Activated CD4-positive, alpha-beta T cell treated with anti-CD3 and anti-CD28 coated beads, Interleukin-2, amount 50 U/mL, for 48 hours (primary cell): ENCODE measurements around the gene LRRC71.
"Not testable (repeated sequence)": the region's sequence is repeated elsewhere in the genome, so short reads cannot be mapped to it uniquely, and the experiment has no call there.

Source experiments
- DNase-seq, 2 experiments: peaks; one replicate each; pipeline ENCODE4 v3.0.0-alpha.2; 2020

Gene LRRC71

GRCh38 chr1:156908541-156908940 lies 11.9 kb upstream of the LRRC71 start:
- no peak for DNase-seq

GRCh38 chr1:156908955-156909354 lies 11.5 kb upstream of the LRRC71 start:
- no peak for DNase-seq

GRCh38 chr1:156909671-156910070 lies 10.8 kb upstream of the LRRC71 start:
- no peak for DNase-seq

DNA sequence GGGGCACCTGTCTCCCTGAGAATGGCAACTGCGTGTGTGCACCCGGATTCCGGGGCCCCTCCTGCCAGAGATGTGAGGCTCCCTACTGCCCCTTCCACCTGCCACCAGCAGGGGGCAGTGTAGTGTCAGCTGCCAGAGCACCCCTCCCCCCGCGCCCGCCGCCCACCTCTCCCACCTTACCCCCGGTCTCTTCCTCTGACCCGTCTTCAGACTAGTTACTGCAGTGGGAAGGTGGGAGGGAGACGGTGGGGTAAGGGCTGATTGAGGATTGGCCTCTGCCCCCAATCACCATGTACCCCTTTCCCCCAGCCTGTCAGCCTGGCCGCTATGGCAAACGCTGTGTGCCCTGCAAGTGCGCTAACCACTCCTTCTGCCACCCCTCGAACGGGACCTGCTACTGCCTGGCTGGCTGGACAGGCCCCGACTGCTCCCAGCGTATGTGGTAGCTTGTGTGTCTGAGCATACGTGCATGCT lies 10.1 kb upstream of the LRRC71 start:
- peak; percentile 58 to 66 for DNase-seq

DNA sequence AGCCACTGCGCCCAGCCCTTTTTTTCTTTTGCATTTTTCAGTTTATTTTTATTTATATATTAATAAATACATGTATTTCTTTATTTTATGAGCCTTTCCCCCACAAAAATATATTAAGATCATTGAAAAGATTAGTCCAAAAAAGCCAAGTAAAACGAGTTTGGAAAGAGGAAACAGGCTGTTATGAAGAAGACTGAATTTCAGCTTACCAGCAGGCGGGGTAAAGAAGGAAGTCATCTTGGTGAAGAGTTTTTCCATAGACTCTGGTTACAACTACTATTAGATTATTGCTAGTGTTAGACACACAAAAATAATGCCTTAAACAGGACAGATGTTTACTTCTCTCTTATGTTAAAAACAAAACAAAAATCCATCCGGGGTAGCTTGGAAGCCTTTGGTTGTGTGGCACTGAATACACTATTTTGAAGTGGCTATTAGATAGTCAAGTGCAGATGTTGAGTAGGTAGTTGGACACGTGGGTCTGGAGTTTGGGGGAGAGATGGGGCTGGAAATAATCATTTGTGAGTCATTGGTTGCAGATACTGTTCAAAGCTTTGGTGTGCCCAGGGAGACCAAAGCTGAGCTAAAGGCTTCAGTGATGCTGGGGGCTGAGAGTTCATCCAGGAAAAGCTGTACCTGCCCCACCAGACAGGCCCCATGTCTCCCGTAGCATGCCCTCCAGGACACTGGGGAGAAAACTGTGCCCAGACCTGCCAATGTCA lies 8.7 kb upstream of the LRRC71 start:
- no peak for DNase-seq

GRCh38 chr1:156912310-156912709 lies 8.1 kb upstream of the LRRC71 start:
- no peak for DNase-seq

GRCh38 chr1:156912861-156913808 lies 7.3 kb upstream of the LRRC71 start:
- no peak for DNase-seq

DNA sequence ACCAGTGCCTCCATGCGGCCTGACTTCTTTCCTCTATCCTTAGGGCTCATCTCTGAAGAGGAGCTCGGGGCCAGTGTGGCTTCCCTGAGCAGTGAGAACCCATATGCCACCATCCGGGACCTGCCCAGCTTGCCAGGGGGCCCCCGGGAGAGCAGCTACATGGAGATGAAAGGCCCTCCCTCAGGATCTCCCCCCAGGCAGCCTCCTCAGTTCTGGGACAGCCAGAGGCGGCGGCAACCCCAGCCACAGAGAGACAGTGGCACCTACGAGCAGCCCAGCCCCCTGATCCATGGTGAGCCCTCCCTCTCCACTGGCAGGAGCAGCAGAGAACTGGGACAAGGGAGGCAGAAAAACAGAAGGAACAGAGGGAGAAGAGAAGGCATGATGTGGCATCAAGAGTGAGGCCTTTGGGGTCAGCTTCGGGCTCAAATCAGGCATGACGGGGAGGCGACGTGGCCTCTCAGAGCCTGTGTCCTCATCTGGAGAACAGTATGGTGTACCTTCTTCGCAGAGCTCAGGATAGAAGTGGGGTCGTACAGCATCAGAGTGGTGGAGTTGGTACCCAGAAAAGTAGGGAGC lies 6.5 kb upstream of the LRRC71 start:
- DNase-seq: no peak

DNA sequence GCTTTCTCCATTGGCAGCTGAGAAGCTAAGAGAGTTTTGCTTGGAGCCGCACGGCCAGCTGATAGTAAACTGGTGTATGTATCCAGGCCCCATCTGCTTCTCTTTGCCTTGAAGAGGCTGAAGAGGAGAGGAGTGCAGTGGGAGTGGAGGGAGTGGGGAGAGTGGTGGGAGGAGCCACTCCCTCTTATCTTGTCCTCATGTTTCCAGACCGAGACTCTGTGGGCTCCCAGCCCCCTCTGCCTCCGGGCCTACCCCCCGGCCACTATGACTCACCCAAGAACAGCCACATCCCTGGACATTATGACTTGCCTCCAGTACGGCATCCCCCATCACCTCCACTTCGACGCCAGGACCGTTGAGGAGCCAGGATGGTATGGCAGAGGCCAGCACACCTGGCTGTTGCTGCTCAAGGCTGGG lies 6.0 kb upstream of the LRRC71 start:
- no peak for DNase-seq

GRCh38 chr1:156921053-156921529 lies 659 bp downstream of the LRRC71 start:
- DNase-seq: no peak

- DNase-seq: no peak
These were observed 2.7 kb downstream of the LRRC71 start for GRCh38 chr1:156922986-156923669.

- no peak for DNase-seq
These were observed 3.4 kb downstream of the LRRC71 start for GRCh38 chr1:156923670-156924477.

GRCh38 chr1:156924478-156925153 lies 4.2 kb downstream of the LRRC71 start:
- no peak for DNase-seq

- DNase-seq: no peak
These were observed 5.0 kb downstream of the LRRC71 start for GRCh38 chr1:156925154-156926010.

DNA sequence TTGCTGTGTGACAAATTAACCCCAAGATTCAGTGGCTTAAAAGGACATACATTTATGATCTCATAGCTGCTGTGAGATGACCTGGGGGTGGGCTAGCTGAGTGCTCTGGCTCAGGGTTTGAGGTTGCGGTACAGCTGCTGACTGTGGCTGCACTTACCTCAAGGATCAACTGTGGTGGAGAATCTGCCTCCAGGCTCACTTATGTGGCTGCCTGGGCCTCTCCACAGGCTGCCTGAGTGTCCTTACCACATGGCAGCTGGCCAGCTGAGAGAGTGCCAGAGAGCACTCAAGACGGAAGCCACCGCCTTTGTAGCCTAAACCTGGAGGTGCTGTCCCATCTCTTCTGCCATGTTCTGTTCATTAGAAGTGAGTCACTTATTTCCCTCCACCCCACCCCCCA lies 5.7 kb downstream of the LRRC71 start:
- peak; percentile 62 to 73 for DNase-seq

GRCh38 chr1:156926695-156927094 lies 6.3 kb downstream of the LRRC71 start:
- not testable (repeated sequence) for DNase-seq

DNA sequence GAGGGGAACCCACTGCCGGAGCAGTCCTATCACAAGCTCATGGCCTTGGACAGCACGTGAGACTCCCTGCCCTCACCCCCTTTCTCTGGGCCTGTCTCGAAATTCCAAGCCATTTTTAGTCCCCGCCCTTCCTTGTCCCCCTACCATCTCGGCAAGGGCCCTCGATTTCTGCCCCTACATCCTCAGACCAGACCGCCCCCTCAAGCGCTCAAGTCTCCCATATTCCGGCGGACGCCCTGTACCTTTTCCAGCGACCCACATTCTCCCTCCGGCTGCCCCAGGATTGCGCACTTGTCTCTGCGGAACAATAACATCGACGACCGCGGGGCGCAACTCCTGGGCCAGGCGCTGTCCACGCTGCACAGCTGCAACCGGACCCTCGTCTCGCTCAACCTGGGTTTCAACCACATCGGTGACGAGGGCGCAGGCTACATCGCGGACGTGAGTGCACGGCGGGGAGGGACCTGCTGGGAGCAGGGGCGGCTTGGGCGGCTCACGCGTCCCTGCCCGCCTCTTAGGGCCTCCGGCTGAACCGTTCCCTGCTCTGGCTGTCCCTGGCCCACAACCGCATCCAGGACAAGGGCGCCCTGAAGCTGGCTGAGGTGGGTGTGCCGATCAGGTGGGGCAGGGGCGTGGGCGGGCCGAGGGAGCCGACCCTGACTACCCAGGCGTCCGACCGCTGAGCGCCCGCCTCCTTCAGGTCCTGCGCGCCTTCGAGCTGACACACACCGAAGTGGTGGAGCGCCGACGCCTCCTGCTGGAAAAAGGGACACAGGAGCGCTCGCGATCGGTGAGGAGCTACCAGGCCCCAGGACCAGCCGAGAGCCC lies 7.0 kb downstream of the LRRC71 start:
- peak; percentile 79 to 83 for DNase-seq

- DNase-seq: no peak
These were observed 7.7 kb downstream of the LRRC71 start for GRCh38 chr1:156928043-156928602.
